ENCODE measurements around the gene NPEPL1. TPM values are rescaled to one million over a fixed set of nuclear protein-coding genes. Genes with fewer than 3 reads are reported as not detected.

NPEPL1 gene
- total RNA-seq, 1 experiment from 2014 or later = 18.1 TPM

GRCh38 chr20:58656831-58657230 is 35.8 kb upstream of the NPEPL1 start:
- DNase-seq = no peak
- no peaks in the 10 kb centered on the region for H3K27me3 Mint-ChIP-seq (ENCODE audit: unreplicated experiment)
- no peaks in the 10 kb centered on the region for H3K9me3 Mint-ChIP-seq (ENCODE audit: low read depth, unreplicated experiment)
- no peak overlapping the region for H3K4me3 Mint-ChIP-seq (ENCODE audit: low read depth, unreplicated experiment)
- TF ChIP-seq, protein P1, sequence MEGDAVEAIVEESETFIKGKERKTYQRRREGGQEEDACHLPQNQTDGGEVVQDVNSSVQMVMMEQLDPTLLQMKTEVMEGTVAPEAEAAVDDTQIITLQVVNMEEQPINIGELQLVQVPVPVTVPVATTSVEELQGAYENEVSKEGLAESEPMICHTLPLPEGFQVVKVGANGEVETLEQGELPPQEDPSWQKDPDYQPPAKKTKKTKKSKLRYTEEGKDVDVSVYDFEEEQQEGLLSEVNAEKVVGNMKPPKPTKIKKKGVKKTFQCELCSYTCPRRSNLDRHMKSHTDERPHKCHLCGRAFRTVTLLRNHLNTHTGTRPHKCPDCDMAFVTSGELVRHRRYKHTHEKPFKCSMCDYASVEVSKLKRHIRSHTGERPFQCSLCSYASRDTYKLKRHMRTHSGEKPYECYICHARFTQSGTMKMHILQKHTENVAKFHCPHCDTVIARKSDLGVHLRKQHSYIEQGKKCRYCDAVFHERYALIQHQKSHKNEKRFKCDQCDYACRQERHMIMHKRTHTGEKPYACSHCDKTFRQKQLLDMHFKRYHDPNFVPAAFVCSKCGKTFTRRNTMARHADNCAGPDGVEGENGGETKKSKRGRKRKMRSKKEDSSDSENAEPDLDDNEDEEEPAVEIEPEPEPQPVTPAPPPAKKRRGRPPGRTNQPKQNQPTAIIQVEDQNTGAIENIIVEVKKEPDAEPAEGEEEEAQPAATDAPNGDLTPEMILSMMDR (IDR thresholded peaks at IDR 0.05; ENCODE audit: unreplicated experiment) = no peak
- H3K36me3 Mint-ChIP-seq (ENCODE audit: insufficient read depth, unreplicated experiment) = peaks cover 33% of the 10 kb centered on the region
- BruUV-seq (replicated peaks) = no TSS peak
- CTCF ChIA-PET = no interaction called here
- peaks cover 40% of the 10 kb centered on the region for H3K4me1 Mint-ChIP-seq (ENCODE audit: low read depth, unreplicated experiment)
- H3K27ac Mint-ChIP-seq (ENCODE audit: unreplicated experiment) = no peak overlapping the region
- intact Hi-C loops (cut with micrococcal nuclease; ENCODE audit: unreplicated experiment) = loop anchor here (5.0 kb wide), 1 partner anchor 220 kb away; no protein-coding TSS in a partner anchor

DNA sequence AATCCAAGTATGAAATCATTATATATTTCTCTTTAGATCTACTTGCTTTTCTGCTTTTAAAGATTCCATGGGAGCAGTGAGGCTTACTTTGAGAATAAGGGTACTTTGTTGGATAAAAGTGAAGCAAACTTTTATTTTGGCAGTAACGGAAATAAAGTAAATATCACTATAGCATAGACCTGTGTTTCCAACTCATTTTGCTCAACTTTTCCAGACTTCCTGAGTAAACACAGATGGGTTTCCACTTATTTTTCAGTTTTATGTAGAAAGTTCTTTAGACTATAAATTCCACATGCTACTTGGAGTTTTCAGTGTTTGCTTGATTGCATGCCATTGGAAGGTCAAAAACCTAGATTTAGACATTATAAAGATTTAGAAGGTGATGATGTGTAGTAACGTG is 35.3 kb upstream of the NPEPL1 start:
- TF ChIP-seq, protein P1 (IDR thresholded peaks at IDR 0.05; ENCODE audit: unreplicated experiment) = no peak
- H3K36me3 Mint-ChIP-seq (ENCODE audit: insufficient read depth, unreplicated experiment) = peaks cover 29% of the 10 kb centered on the region
- peaks cover 40% of the 10 kb centered on the region for H3K4me1 Mint-ChIP-seq (ENCODE audit: low read depth, unreplicated experiment)
- no peak for DNase-seq
- intact Hi-C loops (cut with micrococcal nuclease; ENCODE audit: unreplicated experiment) = loop anchor here (5.0 kb wide), 1 partner anchor 220 kb away; no protein-coding TSS in a partner anchor
- H3K4me3 Mint-ChIP-seq (ENCODE audit: low read depth, unreplicated experiment) = no peak overlapping the region
- CTCF ChIA-PET = no interaction called here
- H3K9me3 Mint-ChIP-seq (ENCODE audit: low read depth, unreplicated experiment) = no peaks in the 10 kb centered on the region
- H3K27me3 Mint-ChIP-seq (ENCODE audit: unreplicated experiment) = no peaks in the 10 kb centered on the region
- H3K27ac Mint-ChIP-seq (ENCODE audit: unreplicated experiment) = no peak overlapping the region
- BruUV-seq (replicated peaks) = no TSS peak

DNA sequence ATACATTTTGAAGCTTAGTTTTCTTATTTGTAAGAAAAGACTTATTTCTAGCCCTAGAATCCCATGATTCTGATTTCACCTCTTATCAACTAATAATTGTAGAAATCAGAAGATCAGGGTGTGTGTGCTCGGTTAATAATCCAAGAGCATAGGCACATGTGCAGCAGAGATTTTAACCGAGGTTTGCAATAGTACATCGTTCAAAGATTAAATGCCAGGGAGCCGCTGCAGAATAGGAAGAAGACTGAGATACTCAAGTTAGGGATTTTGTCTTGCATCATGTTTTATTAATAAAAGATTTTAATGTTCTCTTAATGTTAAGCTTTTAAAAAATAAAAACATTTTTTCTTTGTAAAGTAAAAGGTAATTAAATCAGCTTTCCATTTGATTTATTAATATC is 34.6 kb upstream of the NPEPL1 start:
- intact Hi-C loops (cut with micrococcal nuclease; ENCODE audit: unreplicated experiment) = loop anchor here (5.0 kb wide), 1 partner anchor 221 kb away; no protein-coding TSS in a partner anchor
- DNase-seq = no peak
- Mint-ChIP-seq H3K9me3 (ENCODE audit: low read depth, unreplicated experiment) (no peaks in the 10 kb centered on the region), H3K27ac (ENCODE audit: unreplicated experiment) (no peak overlapping the region), H3K36me3 (ENCODE audit: insufficient read depth, unreplicated experiment) (peaks cover 24% of the 10 kb centered on the region), H3K4me1 (ENCODE audit: low read depth, unreplicated experiment) (peaks cover 35% of the 10 kb centered on the region), H3K4me3 (ENCODE audit: low read depth, unreplicated experiment) (no peak overlapping the region), H3K27me3 (ENCODE audit: unreplicated experiment) (no peaks in the 10 kb centered on the region)
- TF ChIP-seq, protein P1 (IDR thresholded peaks at IDR 0.05; ENCODE audit: unreplicated experiment) = no peak
- CTCF ChIA-PET = no interaction called here
- BruUV-seq (replicated peaks) = no TSS peak

- no peak overlapping the region for H3K27ac Mint-ChIP-seq (ENCODE audit: unreplicated experiment)
- intact Hi-C loops (cut with micrococcal nuclease; ENCODE audit: unreplicated experiment) = loop anchor here (5.0 kb wide), 1 partner anchor 221 kb away; no protein-coding TSS in a partner anchor
- CTCF ChIA-PET = interaction anchor here (1.2 to 1.7 kb wide), 4 partner anchors 8 to 16 kb away, joined by 3 to 4 read pairs (median 4); partner anchors contain the start of gene STX16
These were observed 33.8 kb upstream of the NPEPL1 start for GRCh38 chr20:58658760-58659159.

More at GRCh38 chr20:58658760-58659159, 33.8 kb upstream of the NPEPL1 start:
- H3K36me3 Mint-ChIP-seq (ENCODE audit: insufficient read depth, unreplicated experiment) = peaks cover 27% of the 10 kb centered on the region
- BruUV-seq (replicated peaks) = no TSS peak
- H3K4me3 Mint-ChIP-seq (ENCODE audit: low read depth, unreplicated experiment) = no peak overlapping the region
- peaks cover 29% of the 10 kb centered on the region for H3K4me1 Mint-ChIP-seq (ENCODE audit: low read depth, unreplicated experiment)
- H3K27me3 Mint-ChIP-seq (ENCODE audit: unreplicated experiment) = no peaks in the 10 kb centered on the region
- DNase-seq = no peak
- TF ChIP-seq, protein P1 (IDR thresholded peaks at IDR 0.05; ENCODE audit: unreplicated experiment) = no peak
- H3K9me3 Mint-ChIP-seq (ENCODE audit: low read depth, unreplicated experiment) = no peaks in the 10 kb centered on the region

All from Calu3 (cell line).